IMR-90 (cell line): ENCODE measurements around the gene NPRL2. TPM values are rescaled to one million over a fixed set of nuclear protein-coding genes. Genes with fewer than 3 reads are reported as not detected.

Experiments used
- ATAC-seq: fragments of 200-7000 bp; cut with Tn5 transposase; 2 replicates; pipeline ENCODE4 v1.9.1; 2020; ENCODE audit warnings: low read depth, mild to moderate bottlenecking, moderate library complexity
- BruUV-seq: library from RNA; stranded (reverse); fragments of 400-500 nt; replicated peaks from 2 replicates; lab custom pipeline; 2021; lab: Mats Ljungman, UMichigan
- CTCF ChIA-PET: fragments of 300-600 bp; formaldehyde crosslinking; extraction: SDS; loops from one replicate; lab custom pipeline; 2021; ENCODE audit warnings: antibody characterized with exemption; lab: Yijun Ruan, JAX
- POLR2A ChIA-PET: fragments of 300-600 bp; sonication (Branson Sonifier 250); formaldehyde crosslinking; loops from one replicate; lab custom pipeline; 2022; ENCODE audit warnings: antibody characterized with exemption; ENCODE audit not compliant: unreplicated experiment; lab: Charles Lee
- DNase-seq: peaks from one replicate; pipeline ENCODE4 v3.0.0; 2013
- H2AFZ ChIP-seq: replicated peaks from 2 replicates; pipeline ENCODE3; 2013; ENCODE audit warnings: low read length, mild to moderate bottlenecking; ENCODE audit not compliant: poor library complexity
- H2AK5ac ChIP-seq: 2 replicates; pipeline ENCODE4 v1.6.1; 2013; ENCODE audit warnings: low read depth, low read length, inconsistent platforms
- H2AK9ac ChIP-seq: replicated peaks from 2 replicates; pipeline ENCODE3; 2013; ENCODE audit warnings: mild to moderate bottlenecking, low read depth, low read length, moderate library complexity; ENCODE audit not compliant: poor library complexity
- H2BK120ac ChIP-seq: 2 replicates; pipeline ENCODE4 v1.6.1; 2013; ENCODE audit warnings: low read depth, low read length, inconsistent platforms
- H2BK15ac ChIP-seq: 3 replicates; pipeline ENCODE4 v1.6.1; 2013; ENCODE audit warnings: low read depth, low read length, inconsistent platforms
- H2BK20ac ChIP-seq: 2 replicates; pipeline ENCODE4 v1.6.1; 2013; ENCODE audit warnings: low read depth, mild to moderate bottlenecking, inconsistent platforms, low read length, moderate library complexity
- H2BK5ac ChIP-seq: 2 replicates; pipeline ENCODE4 v1.6.1; 2013; ENCODE audit warnings: mild to moderate bottlenecking, low read depth, low read length, inconsistent platforms; ENCODE audit not compliant: poor library complexity, severe bottlenecking
- H3K14ac ChIP-seq: replicated peaks from 2 replicates; pipeline ENCODE4 v1.6.1; 2013; ENCODE audit warnings: low read depth, low read length, inconsistent platforms
- H3K18ac ChIP-seq: 2 replicates; pipeline ENCODE4 v1.6.1; 2013; ENCODE audit warnings: low read depth, low read length, control low read depth
- H3K23ac ChIP-seq: 2 replicates; pipeline ENCODE4 v1.6.1; 2013; ENCODE audit warnings: low read depth, low read length, inconsistent platforms
- H3K27ac ChIP-seq: 2 replicates; pipeline ENCODE4 v1.5.1; 2013; ENCODE audit warnings: mild to moderate bottlenecking, control low read depth, low read length; ENCODE audit not compliant: insufficient read depth
- H3K27me3 ChIP-seq: 2 replicates; pipeline ENCODE4 v1.6.1; 2013; ENCODE audit warnings: low read length; ENCODE audit not compliant: control insufficient read depth, insufficient read depth
- H3K36me3 ChIP-seq: 2 replicates; pipeline ENCODE4 v1.6.1; 2013; ENCODE audit warnings: low read length, mixed read lengths; ENCODE audit not compliant: control insufficient read depth, insufficient read depth
- H3K4ac ChIP-seq: 2 replicates; pipeline ENCODE4 v1.6.1; 2013; ENCODE audit warnings: low read depth, low read length, inconsistent platforms
- H3K4me1 ChIP-seq: 2 replicates; pipeline ENCODE4 v1.6.1; 2013; ENCODE audit warnings: low read length, mixed read lengths; ENCODE audit not compliant: control insufficient read depth, insufficient read depth
- H3K4me2 ChIP-seq: 2 replicates; pipeline ENCODE4 v1.6.1; 2013; ENCODE audit warnings: low read depth, mild to moderate bottlenecking, control low read depth, low read length, moderate library complexity
- H3K4me3 ChIP-seq: 2 replicates; pipeline ENCODE4 v1.5.1; 2013; ENCODE audit warnings: low read depth, mild to moderate bottlenecking, control low read depth, low read length, moderate library complexity; ENCODE audit not compliant: insufficient read depth
- H3K56ac ChIP-seq: 2 replicates; pipeline ENCODE4 v1.6.1; 2013; ENCODE audit warnings: low read length, inconsistent platforms; ENCODE audit not compliant: insufficient read depth; ENCODE audit errors: extremely low read depth
- H3K79me1 ChIP-seq, 2 experiments: 2 replicates each; pipeline ENCODE4 v1.6.1; 2013; ENCODE audit warnings: low read length in 2 of 2, inconsistent platforms in 1 of 2, low read depth in 1 of 2
- H3K9ac ChIP-seq: 2 replicates; pipeline ENCODE4 v1.6.1; 2013; ENCODE audit warnings: low read depth, low read length, control low read depth
- H3K9me1 ChIP-seq: 2 replicates; pipeline ENCODE4 v1.6.1; 2013; ENCODE audit warnings: low read length, inconsistent platforms; ENCODE audit not compliant: insufficient read depth
- H3K9me3 ChIP-seq: 2 replicates; pipeline ENCODE4 v1.6.1; 2013; ENCODE audit warnings: low read length; ENCODE audit not compliant: control insufficient read depth, insufficient read depth
- H4K20me1 ChIP-seq: 2 replicates; pipeline ENCODE4 v1.6.1; 2013; ENCODE audit warnings: low read length, inconsistent platforms; ENCODE audit not compliant: insufficient read depth
- H4K5ac ChIP-seq: 2 replicates; pipeline ENCODE4 v1.6.1; 2013; ENCODE audit warnings: mild to moderate bottlenecking, low read depth, low read length, control low read depth
- H4K8ac ChIP-seq, 2 experiments: 2 replicates each; pipeline ENCODE4 v1.6.1; 2013; ENCODE audit warnings: low read depth in 2 of 2, low read length in 2 of 2, control low read depth in 1 of 2, inconsistent platforms in 1 of 2
- H4K91ac ChIP-seq: 2 replicates; pipeline ENCODE4 v1.6.1; 2013; ENCODE audit warnings: low read depth, low read length, inconsistent platforms; ENCODE audit not compliant: insufficient read depth
- CHD1 ChIP-seq: IDR thresholded peaks from 2 replicates; pipeline ENCODE4 v1.6.1; 2012; ENCODE audit warnings: low read depth, low read length, improper control_type of control experiment
- NFE2L2 ChIP-seq: fragments of 150-350 bp; IDR thresholded peaks from 2 replicates; pipeline ENCODE4 v1.6.1; 2016; ENCODE audit warnings: low read depth, mild to moderate bottlenecking, low read length
- RCOR1 ChIP-seq: IDR thresholded peaks from 2 replicates; pipeline ENCODE4 v1.6.1; 2012; ENCODE audit warnings: mild to moderate bottlenecking, low read length, improper control_type of control experiment; ENCODE audit not compliant: insufficient replicate concordance
- RFX5 ChIP-seq: IDR thresholded peaks from 2 replicates; pipeline ENCODE4 v1.8.0; 2012; ENCODE audit warnings: low read depth, mild to moderate bottlenecking, low read length, moderate library complexity
- USF2 ChIP-seq: fragments of 150-350 bp; IDR thresholded peaks from 2 replicates; pipeline ENCODE4 v1.6.1; 2017; ENCODE audit warnings: mild to moderate bottlenecking, antibody characterized with exemption, low read length, low read depth
- WGBS, 2 experiments: methylation state at CpG; one replicate each; pipeline versions ENCODE4 v1.1.5 to v1.1.7; 2013; ENCODE audit warnings: missing lambda C conversion rate in 2 of 2; ENCODE audit not compliant: insufficient read length in 1 of 2; ENCODE audit errors: extremely low coverage in 2 of 2; 5-methylcytosine and 5-hydroxymethylcytosine counted together
- dilution Hi-C: fragments of 300-500 bp; cut with HindIII; formaldehyde crosslinking; loops from one replicate; pipeline ENCODE4 v1.14.3; 2018; ENCODE audit warnings: low sequenced_read_pairs; ENCODE audit not compliant: unreplicated experiment
- in situ Hi-C: fragments of 300-500 bp; cut with MboI; formaldehyde crosslinking; loops from 3 replicates; pipeline ENCODE4 v1.14.3; 2019; ENCODE audit warnings: low sequenced_read_pairs, inconsistent platforms, mixed read lengths
- intact Hi-C: fragments of 100-400 bp; cut with micrococcal nuclease; formaldehyde crosslinking; loops from 2 replicates; pipeline ENCODE4 v1.10.0; 2022
- polyA plus RNA-seq, 3 experiments: library from polyadenylated mRNA; depleted of rRNA; stranded (reverse); fragments of >200 nt; gene quantifications; 2 replicates each; pipeline ENCODE4 v1.2.3, GENCODE V29; 2012; ENCODE audit warnings: low replicate concordance in 1 of 3
- total RNA-seq: library from RNA; depleted of rRNA; stranded (reverse); fragments of >200 nt; gene quantifications from 2 replicates; pipeline ENCODE4 v1.2.3, GENCODE V29; 2012

NPRL2 gene
- total and polyA plus RNA-seq, 2 of the 4 experiments (the other 2 are of a cell fraction), result 38.3 to 38.7 TPM

DNA sequence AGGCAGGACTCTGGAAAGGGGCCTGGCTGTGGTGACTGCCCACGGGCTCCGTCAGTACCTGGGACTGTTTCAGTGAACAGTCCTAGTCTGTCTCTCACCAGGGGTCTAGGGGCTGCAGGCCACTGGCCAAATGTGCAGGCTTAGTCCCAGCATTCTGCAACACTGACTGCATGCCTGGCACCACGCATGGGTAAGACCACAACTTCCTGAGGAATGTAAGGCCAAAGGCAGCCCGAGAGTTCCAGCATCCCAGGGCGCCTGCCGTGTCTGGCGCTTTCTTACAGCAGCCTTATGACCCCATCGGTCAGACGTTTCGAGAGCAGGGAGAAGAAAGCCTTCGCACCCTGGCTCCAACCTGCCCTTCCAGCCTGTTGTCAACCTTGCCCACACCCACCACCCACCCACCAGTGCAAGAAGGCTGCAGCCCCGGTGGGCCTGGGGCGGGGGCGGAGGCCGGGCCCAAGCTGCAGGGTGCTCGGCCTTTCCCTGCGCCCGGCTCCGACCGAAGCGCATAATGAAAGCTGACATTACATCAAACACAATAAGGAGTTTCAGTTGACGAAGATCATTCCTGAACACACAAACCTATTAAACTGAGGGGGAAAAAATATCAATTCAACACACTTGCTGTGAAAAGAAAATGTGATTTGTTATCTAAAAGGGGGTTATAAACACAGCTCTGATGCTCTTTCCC lies 38.3 kb upstream of the NPRL2 start:
- TF ChIP-seq RFX5, result no peak
- no peak for TF ChIP-seq NFE2L2
- TF ChIP-seq RCOR1, result no peak
- TF ChIP-seq USF2, result no peak
- TF ChIP-seq CHD1, result no peak
- POLR2A ChIA-PET, result no interaction called here
- no peak overlapping the region for H3K4me2 ChIP-seq
- no peaks in the 10 kb centered on the region for H3K9me3 ChIP-seq
- H2BK15ac ChIP-seq, result no peak overlapping the region
- H3K27me3 ChIP-seq, result peaks cover 65% of the 10 kb centered on the region
- no peak overlapping the region for H4K8ac ChIP-seq
- no peak overlapping the region for H4K91ac ChIP-seq
- no peak overlapping the region for H2AFZ ChIP-seq
- dilution Hi-C loops, result no loop called here
- intact Hi-C loops, result no loop called here
- H2BK20ac ChIP-seq, result no peak overlapping the region
- peak; percentile 19 for ATAC-seq
- in situ Hi-C loops, result no loop called here
- H3K18ac ChIP-seq, result no peak overlapping the region
- no peak overlapping the region for H3K56ac ChIP-seq
- no peak overlapping the region for H3K4ac ChIP-seq
- no peak overlapping the region for H4K5ac ChIP-seq
- H3K36me3 ChIP-seq, result no peaks in the 10 kb centered on the region
- 70% methylated on average over 2 of the region's 22 CpGs; no CpG with 5 or more reads in 1 of the 2 experiments for WGBS, 2 experiments
- no peak overlapping the region for H2AK5ac ChIP-seq
- no peak for DNase-seq
- no peak overlapping the region for H2AK9ac ChIP-seq
- no peak overlapping the region for H3K9ac ChIP-seq
- H3K14ac ChIP-seq, result no peak overlapping the region
- H3K4me3 ChIP-seq, result no peak overlapping the region
- H3K23ac ChIP-seq, result no peak overlapping the region
- H3K27ac ChIP-seq, result no peak overlapping the region
- no peaks in the 10 kb centered on the region for H3K4me1 ChIP-seq
- H2BK5ac ChIP-seq, result no peak overlapping the region
- BruUV-seq, result no TSS peak
- H2BK120ac ChIP-seq, result no peak overlapping the region
- CTCF ChIA-PET, result no interaction called here
- H3K79me1 ChIP-seq, result no peaks in the 10 kb centered on the region
- no peaks in the 10 kb centered on the region for H4K20me1 ChIP-seq
- H3K9me1 ChIP-seq, result no peaks in the 10 kb centered on the region
